Activated CD4-positive, alpha-beta T cell treated with anti-CD3 and anti-CD28 coated beads, Interleukin-2, amount 10 ng/mL, durations not matched to agents 7 days and 5 days (primary cell): ENCODE data around the gene XRCC6. TPM values are rescaled to one million over a fixed set of nuclear protein-coding genes. Genes with fewer than 3 reads are reported as not detected.
"Not testable (repeated sequence)": the region's sequence is repeated elsewhere in the genome, so short reads cannot be mapped to it uniquely, and the experiment has no call there.

ENCODE experiments used
- CTCF ChIA-PET: fragments of 350-600 bp; sonication (Branson Sonifier 250); formaldehyde crosslinking; loops from one replicate; lab custom pipeline; 2021; ENCODE audit warnings: antibody characterized with exemption; lab: Charles Lee
- POLR2A ChIA-PET: fragments of 350-600 bp; sonication (Branson Sonifier 250); formaldehyde crosslinking; loops from one replicate; lab custom pipeline; 2021; ENCODE audit warnings: antibody characterized with exemption; lab: Charles Lee
- DNase-seq: peaks from one replicate; pipeline ENCODE4 v3.0.0-alpha.2; 2020
- H3K27ac Mint-ChIP-seq: one replicate; pipeline ENCODE4 v1.8.0; 2021; ENCODE audit warnings: mild to moderate bottlenecking, moderate library complexity, mixed read lengths
- H3K27me3 Mint-ChIP-seq: one replicate; pipeline ENCODE4 v1.8.0; 2021; ENCODE audit warnings: mixed read lengths
- H3K36me3 Mint-ChIP-seq: one replicate; pipeline ENCODE4 v1.8.0; 2021; ENCODE audit warnings: low read depth, mixed read lengths
- H3K4me1 Mint-ChIP-seq: one replicate; pipeline ENCODE4 v1.8.0; 2021; ENCODE audit warnings: mixed read lengths
- H3K4me3 Mint-ChIP-seq: one replicate; pipeline ENCODE4 v1.8.0; 2021; ENCODE audit warnings: mild to moderate bottlenecking, moderate library complexity, mixed read lengths
- H3K9me3 Mint-ChIP-seq: one replicate; pipeline ENCODE4 v1.8.0; 2021; ENCODE audit warnings: mixed read lengths
- total RNA-seq, 2 experiments: library from RNA; stranded (reverse); gene quantifications; one replicate each; pipeline ENCODE4 v1.2.3, GENCODE V29; 2021

Gene XRCC6
- total RNA-seq, 2 experiments from 2014 or later, result 283 TPM

DNA sequence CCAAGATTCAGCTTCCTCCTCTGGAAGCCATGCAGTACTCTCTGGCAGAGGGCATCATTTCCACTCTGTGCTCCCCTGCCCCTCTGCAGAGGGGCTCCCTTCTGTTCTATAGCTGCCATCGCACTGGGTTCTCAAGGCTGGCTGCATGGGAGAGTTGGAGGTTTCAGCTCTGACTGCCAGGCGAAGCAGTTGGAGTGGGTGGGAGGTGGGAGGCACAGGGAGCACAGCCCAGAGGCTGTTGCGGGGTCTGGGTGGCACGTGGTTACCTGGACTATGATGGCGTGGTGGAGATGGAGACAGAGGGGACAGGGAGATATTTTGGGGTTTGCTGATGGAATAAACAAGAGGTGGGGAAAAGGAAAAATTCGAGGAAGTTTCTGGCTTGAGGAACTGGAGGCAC, 36.2 kb upstream of the XRCC6 start:
- Mint-ChIP-seq H3K9me3 (no peaks in the 10 kb centered on the region), H3K4me1 (peaks cover 39% of the 10 kb centered on the region), H3K4me3 (no peak overlapping the region), H3K27ac (no peak overlapping the region), H3K36me3 (peaks cover 20% of the 10 kb centered on the region), H3K27me3 (no peaks in the 10 kb centered on the region)
- ChIA-PET POLR2A (no interaction called here), CTCF (no interaction called here)
- DNase-seq, result no peak

DNA sequence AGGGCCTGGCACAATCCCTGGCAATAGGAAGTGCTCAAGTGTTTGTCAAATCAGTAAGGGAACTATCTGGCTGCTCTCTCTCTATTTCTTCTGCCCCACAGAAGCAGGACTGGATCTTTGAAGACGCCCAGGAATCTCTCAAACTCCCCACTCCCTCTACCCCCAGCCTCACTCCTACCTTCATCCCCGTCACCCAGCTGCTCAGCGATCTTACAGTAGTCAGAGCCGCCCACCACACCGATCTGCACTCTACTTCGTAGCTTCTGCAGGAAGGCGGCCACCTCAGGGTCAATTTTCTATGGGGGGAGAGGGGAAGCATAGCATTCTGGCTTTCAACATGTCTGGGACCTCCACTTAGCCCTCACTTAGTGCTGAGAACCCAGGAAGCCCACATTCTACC, 35.2 kb upstream of the XRCC6 start:
- peaks cover 35% of the 10 kb centered on the region for H3K4me1 Mint-ChIP-seq
- ChIA-PET POLR2A (no interaction called here), CTCF (interaction anchor here (0.7 kb wide), 1 partner anchor 63 kb away, joined by 3 read pairs; no protein-coding TSS in a partner anchor)
- no peaks in the 10 kb centered on the region for H3K27me3 Mint-ChIP-seq
- H3K4me3 Mint-ChIP-seq, result no peak overlapping the region
- H3K36me3 Mint-ChIP-seq, result peaks cover 14% of the 10 kb centered on the region
- no peaks in the 10 kb centered on the region for H3K9me3 Mint-ChIP-seq
- no peak for DNase-seq
- peak overlapping the region; percentile 5 for H3K27ac Mint-ChIP-seq

DNA sequence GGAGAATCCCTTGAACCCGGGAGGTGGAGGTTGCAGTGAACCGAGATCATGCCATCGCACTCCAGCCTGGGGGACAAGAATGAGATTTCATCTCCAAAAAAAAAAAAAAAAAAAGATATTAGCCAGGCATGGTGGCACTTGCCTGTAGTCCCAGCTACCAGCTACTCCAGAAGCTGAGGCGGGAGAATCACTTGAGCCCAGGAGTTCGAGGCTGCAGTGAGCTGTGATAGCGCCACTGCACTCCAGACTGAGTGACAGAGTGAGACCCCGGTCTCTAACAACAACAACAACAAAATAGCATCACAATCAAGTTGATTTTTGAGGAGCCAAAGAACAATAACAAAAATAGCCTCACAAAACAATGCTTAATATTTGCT, 33.8 kb upstream of the XRCC6 start:
- no peak overlapping the region for H3K27ac Mint-ChIP-seq
- DNase-seq, result no peak
- H3K9me3 Mint-ChIP-seq, result no peaks in the 10 kb centered on the region
- no peaks in the 10 kb centered on the region for H3K27me3 Mint-ChIP-seq
- ChIA-PET POLR2A (no interaction called here), CTCF (interaction anchor here (0.7 kb wide), 1 partner anchor 545 kb away, joined by 3 read pairs; no protein-coding TSS in a partner anchor)
- H3K36me3 Mint-ChIP-seq, result peaks cover 12% of the 10 kb centered on the region
- peaks cover 31% of the 10 kb centered on the region for H3K4me1 Mint-ChIP-seq
- H3K4me3 Mint-ChIP-seq, result no peak overlapping the region

DNA sequence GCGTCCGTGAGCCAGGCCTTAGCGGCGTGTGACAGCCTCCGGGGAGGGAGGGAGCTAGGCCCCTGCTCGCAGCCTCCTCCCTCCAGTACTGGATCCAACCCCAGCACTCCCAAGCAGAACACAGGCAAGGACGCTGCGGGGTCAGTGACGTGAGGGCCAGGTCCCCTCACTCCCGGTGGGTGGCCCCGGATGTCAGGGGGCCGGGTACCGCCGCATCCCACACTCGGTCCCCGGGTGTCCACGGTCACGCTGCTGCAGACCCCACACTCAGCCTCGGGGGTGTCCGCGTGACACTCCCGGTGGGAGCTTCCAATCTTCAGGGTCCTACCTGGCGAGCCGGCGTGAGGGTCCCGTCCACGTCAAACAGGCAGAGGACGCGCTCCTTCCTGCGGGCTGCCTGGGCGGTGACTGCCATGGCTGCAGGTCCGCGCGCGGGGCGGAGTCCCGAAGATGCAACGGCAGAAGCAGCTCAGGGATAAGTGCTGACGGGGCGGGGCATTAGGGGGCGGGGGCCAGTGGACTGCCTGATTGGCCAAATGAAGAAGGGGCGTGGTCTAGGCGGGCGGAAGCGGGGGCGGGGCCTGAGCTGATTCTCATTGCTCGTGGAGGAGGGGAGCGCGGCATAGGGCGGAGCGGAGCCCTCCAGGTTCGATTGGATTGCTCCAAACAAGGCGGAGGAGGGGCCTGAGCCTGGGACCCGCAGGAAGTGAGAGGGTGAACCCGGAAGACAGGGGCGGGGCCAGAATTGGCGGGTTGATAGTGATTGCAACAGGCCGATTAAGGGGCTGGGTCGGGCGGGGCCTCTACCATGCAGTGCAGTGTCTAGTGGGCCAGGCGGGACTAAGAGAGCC, 31.5 kb upstream of the XRCC6 start, which contains the start of gene PMM1:
Gene PMM1, minus strand, starts transcription at position 450 of the 851 bp plus-strand sequence. Its CDS starts 35 bp downstream, at position 415.
- ChIA-PET CTCF (interaction anchor here (0.6 to 2.1 kb wide), 10 partner anchors 9 to 186 kb away, joined by 3 to 10 read pairs (median 4); no protein-coding TSS in a partner anchor), POLR2A (interaction anchor here (0.9 to 1.9 kb wide), 2 partner anchors 15 to 31 kb away, joined by 4 to 8 read pairs; partner anchors contain the start of genes DESI1 and XRCC6)
- Mint-ChIP-seq H3K36me3 (peaks cover 7% of the 10 kb centered on the region), H3K27ac (peak within 1 kb of the TSS; percentile 92), H3K9me3 (no peaks in the 10 kb centered on the region), H3K27me3 (no peaks in the 10 kb centered on the region), H3K4me1 (peaks cover 30% of the 10 kb centered on the region), H3K4me3 (peak within 1 kb of the TSS; percentile 89)
- peak; percentile 100 for DNase-seq

DNA sequence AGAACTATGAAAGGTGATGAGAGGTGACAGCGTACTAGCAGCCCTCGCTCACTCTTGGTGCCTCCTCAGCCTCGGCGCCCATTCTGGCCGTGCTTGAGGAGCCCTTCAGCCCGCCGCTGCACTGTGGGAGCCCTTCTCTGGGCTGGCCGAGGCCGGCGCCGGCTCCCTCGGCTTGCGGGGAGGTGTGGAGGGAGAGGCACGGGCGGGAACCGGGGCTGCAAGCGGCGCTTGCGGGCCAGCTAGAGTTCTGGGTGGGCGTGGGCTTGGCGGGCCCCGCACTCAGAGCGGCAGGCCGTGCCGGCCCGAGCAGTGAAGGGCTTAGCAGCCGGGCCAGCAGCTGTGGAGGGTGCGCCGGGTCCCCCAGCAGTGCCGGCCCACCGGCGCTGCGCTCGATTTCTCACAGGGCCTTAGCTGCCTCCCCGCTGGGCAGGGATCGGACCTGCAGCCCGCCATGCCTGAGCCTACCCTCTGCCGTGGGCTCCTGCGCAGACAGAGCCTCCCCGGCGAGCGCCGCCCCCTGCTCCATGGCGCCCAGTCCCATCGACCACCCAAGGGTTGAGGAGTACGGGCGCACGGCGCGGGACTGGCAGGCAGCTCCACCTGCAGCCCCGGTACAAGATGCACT, 27.6 kb upstream of the XRCC6 start:
- POLR2A ChIA-PET, DNase-seq, H3K4me3 Mint-ChIP-seq, H3K27ac Mint-ChIP-seq, H3K36me3 Mint-ChIP-seq, H3K9me3 Mint-ChIP-seq, H3K27me3 Mint-ChIP-seq: not testable (repeated sequence)
- peaks cover 19% of the 10 kb centered on the region for H3K4me1 Mint-ChIP-seq
- CTCF ChIA-PET, result interaction anchor here (1.4 kb wide), 1 partner anchor 24 kb away, joined by 3 read pairs; no protein-coding TSS in a partner anchor

DNA sequence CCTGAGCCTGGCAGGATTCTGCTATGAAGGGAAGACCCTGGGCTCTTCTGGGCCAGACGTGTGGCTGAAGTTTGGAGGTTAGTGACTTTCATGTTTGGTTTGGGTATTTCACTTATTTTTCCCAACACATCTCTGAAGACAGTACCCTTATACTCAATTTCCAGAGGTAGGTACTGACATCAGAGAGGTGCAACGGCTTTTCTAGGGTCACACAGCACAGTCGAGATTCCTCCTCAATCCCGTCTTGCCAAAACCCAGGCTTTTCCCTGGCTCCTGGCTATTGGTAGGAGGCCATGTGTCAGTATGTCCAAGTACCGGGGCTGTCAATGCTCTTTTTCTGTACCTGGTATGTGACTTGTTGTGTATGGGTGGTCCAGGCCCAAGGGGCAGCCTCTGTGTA, 25.4 kb upstream of the XRCC6 start:
- Mint-ChIP-seq H3K4me1 (peaks cover 5% of the 10 kb centered on the region), H3K4me3 (no peak overlapping the region), H3K9me3 (no peaks in the 10 kb centered on the region), H3K27ac (no peak overlapping the region), H3K27me3 (no peaks in the 10 kb centered on the region), H3K36me3 (peaks cover 4% of the 10 kb centered on the region)
- ChIA-PET POLR2A (no interaction called here), CTCF (no interaction called here)
- DNase-seq, result no peak

DNA sequence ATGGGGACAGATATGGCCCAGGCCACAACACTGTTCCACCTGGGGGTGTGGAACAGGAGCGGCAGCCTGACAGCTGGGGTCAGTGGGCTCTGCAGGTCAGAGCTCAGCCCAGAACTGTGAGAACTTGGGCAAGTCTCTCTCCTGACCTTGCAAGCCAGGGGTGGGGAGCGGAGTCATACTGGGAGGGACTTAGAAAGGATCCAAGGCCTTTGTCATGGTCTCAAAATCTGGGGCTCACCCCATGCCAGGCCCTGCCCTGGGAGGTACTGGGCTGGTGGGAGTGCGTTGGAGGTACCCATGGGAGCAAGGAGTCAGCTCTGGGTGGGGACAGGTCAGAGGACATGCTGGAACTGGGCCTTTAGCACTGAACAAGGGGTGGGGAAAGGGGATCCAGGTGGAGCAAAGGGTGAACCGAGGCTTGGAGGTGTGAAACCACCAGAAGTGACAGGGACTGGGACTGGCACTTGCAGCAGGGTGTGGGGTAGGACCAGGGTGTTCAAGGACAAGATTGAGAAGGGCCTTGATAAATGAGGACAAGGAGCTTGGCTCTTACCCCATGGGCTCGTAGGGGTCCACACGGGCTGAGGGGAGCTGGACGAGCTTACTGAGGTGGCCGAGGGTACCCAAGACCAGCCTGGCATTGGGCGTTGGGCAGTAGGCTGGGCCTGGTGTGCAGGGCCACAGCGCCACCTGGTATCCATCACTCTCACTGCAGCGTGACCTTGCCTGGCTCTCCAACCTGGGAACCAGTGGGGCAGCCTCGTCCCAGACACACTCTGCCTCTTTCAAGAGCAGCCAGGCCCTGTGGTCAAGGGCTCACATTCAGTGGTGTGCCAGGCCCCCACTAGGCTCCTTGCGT, 24.1 kb upstream of the XRCC6 start:
- peaks cover 6% of the 10 kb centered on the region for H3K4me1 Mint-ChIP-seq
- DNase-seq, result peak; percentile 38
- H3K36me3 Mint-ChIP-seq, result peaks cover 9% of the 10 kb centered on the region
- CTCF ChIA-PET, result interaction anchor here (0.8 to 1.7 kb wide), 9 partner anchors 11 to 188 kb away, joined by 3 to 7 read pairs (median 3); no protein-coding TSS in a partner anchor
- H3K4me3 Mint-ChIP-seq, result no peak overlapping the region
- POLR2A ChIA-PET, result no interaction called here
- H3K27ac Mint-ChIP-seq, result peak overlapping the region; percentile 5
- no peaks in the 10 kb centered on the region for H3K27me3 Mint-ChIP-seq
- H3K9me3 Mint-ChIP-seq, result no peaks in the 10 kb centered on the region

DNA sequence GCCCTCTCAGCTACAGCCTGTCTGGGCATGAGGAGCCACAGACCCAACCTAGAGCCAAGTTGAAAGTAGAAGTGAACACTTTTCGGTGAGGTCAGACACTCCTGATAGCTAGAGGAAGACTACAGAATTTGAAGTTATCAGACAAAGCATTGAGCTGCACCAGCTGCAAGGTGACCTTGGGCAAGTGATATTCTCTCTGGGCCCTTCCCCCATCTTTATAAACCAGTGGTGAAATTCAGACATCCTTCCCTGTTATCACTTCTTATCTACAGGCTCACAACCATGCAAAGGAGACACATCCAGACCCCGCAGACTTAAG, 23.5 kb upstream of the XRCC6 start:
- Mint-ChIP-seq H3K4me1 (peaks cover 9% of the 10 kb centered on the region), H3K27me3 (no peaks in the 10 kb centered on the region), H3K4me3 (no peak overlapping the region), H3K36me3 (peaks cover 15% of the 10 kb centered on the region), H3K27ac (no peak overlapping the region), H3K9me3 (no peaks in the 10 kb centered on the region)
- DNase-seq, result no peak
- ChIA-PET POLR2A (no interaction called here), CTCF (interaction anchor here (0.5 to 1.7 kb wide), 7 partner anchors 11 to 188 kb away, joined by 3 to 7 read pairs (median 4); no protein-coding TSS in a partner anchor)

DNA sequence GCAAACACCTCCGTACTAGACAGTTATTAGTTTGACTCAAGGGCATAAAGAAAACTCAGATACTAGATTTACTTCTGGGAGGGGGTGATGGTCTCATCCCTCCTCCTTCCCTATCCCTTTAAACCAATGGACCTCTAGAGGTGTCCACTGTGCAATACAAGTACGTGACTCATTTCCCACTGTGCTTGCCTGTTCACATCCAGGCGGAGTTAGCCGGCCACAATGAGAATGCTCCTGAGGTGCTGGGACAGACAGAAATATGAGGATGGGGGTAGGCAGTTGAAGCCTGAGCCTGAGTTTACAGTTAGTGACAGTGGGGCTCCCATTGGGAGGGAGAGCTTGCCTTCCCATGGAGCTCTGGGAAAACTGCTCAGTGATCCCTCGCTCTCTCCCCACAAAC, 23.0 kb upstream of the XRCC6 start:
- Mint-ChIP-seq H3K9me3 (no peaks in the 10 kb centered on the region), H3K4me3 (no peak overlapping the region), H3K4me1 (peaks cover 14% of the 10 kb centered on the region), H3K27me3 (no peaks in the 10 kb centered on the region), H3K27ac (no peak overlapping the region), H3K36me3 (peaks cover 19% of the 10 kb centered on the region)
- ChIA-PET POLR2A (no interaction called here), CTCF (interaction anchor here (0.5 to 1.7 kb wide), 8 partner anchors 9 to 189 kb away, joined by 3 to 7 read pairs (median 4); partner anchors contain the start of gene PMM1)
- no peak for DNase-seq

DNA sequence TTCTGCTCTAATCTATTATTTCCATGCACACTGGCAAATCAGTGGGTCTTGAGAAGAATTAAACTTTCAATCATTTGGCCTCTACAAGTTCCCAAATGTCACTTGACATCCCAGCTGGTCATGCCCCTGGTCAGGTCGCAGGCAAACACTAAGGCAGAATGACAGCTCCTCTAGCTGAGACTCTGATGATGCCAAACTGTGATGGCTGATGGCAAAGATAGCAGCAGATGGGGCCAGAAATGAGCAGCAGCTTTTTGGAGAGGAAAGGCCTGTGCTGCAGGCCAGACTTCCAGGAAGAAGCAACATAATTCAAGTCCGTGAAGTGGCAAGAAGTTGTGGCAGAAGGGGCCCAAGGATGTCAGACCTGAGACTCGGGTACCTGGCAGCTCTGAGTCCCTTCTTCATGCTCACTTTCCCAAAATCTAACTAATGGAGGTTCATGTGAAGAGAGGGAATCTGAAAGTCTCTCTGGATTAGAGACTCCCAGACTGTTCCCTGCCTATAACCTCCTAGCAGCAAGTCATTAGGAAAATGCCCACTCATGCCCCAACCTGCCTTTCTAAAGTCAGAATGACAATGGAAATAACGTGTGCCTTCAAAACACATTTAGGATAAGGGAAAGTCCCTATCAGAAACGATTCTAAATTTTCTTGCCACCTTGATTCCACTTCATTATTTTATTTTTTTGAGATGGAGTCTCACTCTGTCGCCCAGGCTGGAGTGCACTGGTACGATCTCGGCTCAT, 22.0 kb upstream of the XRCC6 start:
- Mint-ChIP-seq H3K27ac (no peak overlapping the region), H3K4me1 (peaks cover 24% of the 10 kb centered on the region), H3K27me3 (no peaks in the 10 kb centered on the region), H3K4me3 (no peak overlapping the region), H3K9me3 (no peaks in the 10 kb centered on the region), H3K36me3 (peaks cover 25% of the 10 kb centered on the region)
- CTCF ChIA-PET, result interaction anchor here (1.0 kb wide), 1 partner anchor 10 kb away, joined by 3 read pairs; the partner anchor contains the start of gene PMM1
- POLR2A ChIA-PET, result no interaction called here
- no peak for DNase-seq

DNA sequence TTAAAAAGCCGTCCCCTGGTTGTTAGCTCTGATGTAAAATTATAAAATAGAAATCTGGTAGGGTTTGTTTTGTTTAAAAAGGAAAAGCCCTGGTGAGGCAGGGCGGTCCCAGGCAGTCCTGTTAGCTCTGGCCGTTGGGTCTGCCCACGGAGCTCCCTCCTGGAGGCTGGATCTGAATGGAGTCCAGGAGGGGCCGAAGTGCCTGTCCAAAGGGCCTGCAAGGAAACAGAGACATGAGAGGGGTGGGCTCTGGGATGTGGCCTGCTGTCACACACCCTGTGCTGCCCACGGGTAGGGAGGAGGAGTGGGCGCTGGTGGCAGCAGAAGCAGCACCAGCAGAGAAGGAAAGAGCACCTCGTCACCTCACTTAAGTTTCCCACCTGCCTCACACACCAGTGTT, 20.1 kb upstream of the XRCC6 start:
- CTCF ChIA-PET, result no interaction called here
- Mint-ChIP-seq H3K36me3 (peaks cover 44% of the 10 kb centered on the region), H3K9me3 (no peaks in the 10 kb centered on the region), H3K4me1 (peaks cover 37% of the 10 kb centered on the region), H3K4me3 (no peak overlapping the region), H3K27ac (no peak overlapping the region), H3K27me3 (no peaks in the 10 kb centered on the region)
- POLR2A ChIA-PET, result no interaction called here
- DNase-seq, result no peak
